Measurements from ENCODE around the gene MGST2. TPM values are rescaled to one million over a fixed set of nuclear protein-coding genes. Genes with fewer than 3 reads are reported as not detected.

Gene MGST2
- polyA plus RNA-seq, 3 donors, result 41.7 to 221 (median 153) TPM

DNA sequence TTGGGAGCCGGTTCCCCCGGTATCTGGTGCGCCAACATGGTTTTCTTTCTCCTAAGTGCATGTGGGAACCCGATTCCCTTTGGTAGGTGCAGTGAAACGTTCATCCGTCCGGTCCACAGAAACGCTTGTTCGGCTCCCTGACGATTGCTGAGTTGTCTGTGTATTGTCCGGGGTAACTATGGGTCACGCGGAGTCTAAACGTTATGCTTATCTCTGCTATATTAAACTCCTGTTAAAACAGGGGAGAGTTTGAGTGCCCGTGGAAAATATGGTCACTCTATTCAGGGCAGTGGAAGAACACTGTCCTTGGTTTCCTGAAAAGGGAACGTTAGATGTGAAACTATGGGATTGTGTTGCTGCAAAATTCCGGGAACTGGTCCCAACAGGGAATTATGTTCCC lies 32.4 kb upstream of the MGST2 start:
- H3K4me1 ChIP-seq (ENCODE audit: control insufficient read depth in 1 of 2, insufficient read depth in 2 of 2, low read length in 2 of 2), result no peaks in the 10 kb centered on the region
- WGBS (ENCODE audit: insufficient coverage), result 100% methylated on average over 3 of the region's 17 CpGs
- peaks cover 1 to 3% of the 10 kb centered on the region in 2 donors for H3K9me3 ChIP-seq (replicated peaks in 1 of 2; ENCODE audit: control insufficient read depth in 1 of 2, insufficient read depth in 1 of 2, low read length in 2 of 2)
- H3K4me2 ChIP-seq (replicated peaks; ENCODE audit: extremely low read depth, low read length, poor library complexity, severe bottlenecking), result no peak overlapping the region
- TF ChIP-seq, protein P1, sequence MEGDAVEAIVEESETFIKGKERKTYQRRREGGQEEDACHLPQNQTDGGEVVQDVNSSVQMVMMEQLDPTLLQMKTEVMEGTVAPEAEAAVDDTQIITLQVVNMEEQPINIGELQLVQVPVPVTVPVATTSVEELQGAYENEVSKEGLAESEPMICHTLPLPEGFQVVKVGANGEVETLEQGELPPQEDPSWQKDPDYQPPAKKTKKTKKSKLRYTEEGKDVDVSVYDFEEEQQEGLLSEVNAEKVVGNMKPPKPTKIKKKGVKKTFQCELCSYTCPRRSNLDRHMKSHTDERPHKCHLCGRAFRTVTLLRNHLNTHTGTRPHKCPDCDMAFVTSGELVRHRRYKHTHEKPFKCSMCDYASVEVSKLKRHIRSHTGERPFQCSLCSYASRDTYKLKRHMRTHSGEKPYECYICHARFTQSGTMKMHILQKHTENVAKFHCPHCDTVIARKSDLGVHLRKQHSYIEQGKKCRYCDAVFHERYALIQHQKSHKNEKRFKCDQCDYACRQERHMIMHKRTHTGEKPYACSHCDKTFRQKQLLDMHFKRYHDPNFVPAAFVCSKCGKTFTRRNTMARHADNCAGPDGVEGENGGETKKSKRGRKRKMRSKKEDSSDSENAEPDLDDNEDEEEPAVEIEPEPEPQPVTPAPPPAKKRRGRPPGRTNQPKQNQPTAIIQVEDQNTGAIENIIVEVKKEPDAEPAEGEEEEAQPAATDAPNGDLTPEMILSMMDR (IDR thresholded peaks at IDR 0.05), result no peak
- no peak overlapping the region for H3K4me3 Mint-ChIP-seq
- intact Hi-C loops (cut with micrococcal nuclease), result no loop called here
- H3K4me3 ChIP-seq (replicated peaks in 1 of 3; ENCODE audit: low read depth in 2 of 3, low read length in 3 of 3), result no peak overlapping the region
- H3K79me2 ChIP-seq (ENCODE audit: insufficient read depth, low read length), result no peaks in the 10 kb centered on the region
- peaks cover 5% of the 10 kb centered on the region for H3K4me1 Mint-ChIP-seq
- H2AFZ ChIP-seq (ENCODE audit: insufficient read depth, low read depth, low read length, poor library complexity, severe bottlenecking), result no peak overlapping the region
- no peaks in the 10 kb centered on the region for H4K20me1 ChIP-seq (ENCODE audit: insufficient read depth, low read length)
- no peak overlapping the region for H3K27ac ChIP-seq (ENCODE audit: low read depth in 1 of 2, low read length in 2 of 2)
- DNase-seq, result no peak
- no peak overlapping the region for H3K27ac Mint-ChIP-seq
- no peaks in the 10 kb centered on the region for H3K36me3 ChIP-seq (replicated peaks in 1 of 2; ENCODE audit: control insufficient read depth in 1 of 2, insufficient read depth in 2 of 2, low read length in 2 of 2)
- H3K27me3 Mint-ChIP-seq (ENCODE audit: low read depth in 3 of 3), result peaks cover 2 to 13% (median 7%) of the 10 kb centered on the region in 3 donors
- H3K9ac ChIP-seq (ENCODE audit: insufficient read depth, low read length, poor library complexity, severe bottlenecking), result no peak overlapping the region
- no peaks in the 10 kb centered on the region for H3K36me3 Mint-ChIP-seq
- H3K9me3 Mint-ChIP-seq, result peaks cover 2 to 16% (median 9%) of the 10 kb centered on the region in 7 donors
- H3K27me3 ChIP-seq (ENCODE audit: control insufficient read depth in 2 of 2, insufficient read depth in 2 of 2, low read length in 2 of 2), result no peaks in the 10 kb centered on the region

DNA sequence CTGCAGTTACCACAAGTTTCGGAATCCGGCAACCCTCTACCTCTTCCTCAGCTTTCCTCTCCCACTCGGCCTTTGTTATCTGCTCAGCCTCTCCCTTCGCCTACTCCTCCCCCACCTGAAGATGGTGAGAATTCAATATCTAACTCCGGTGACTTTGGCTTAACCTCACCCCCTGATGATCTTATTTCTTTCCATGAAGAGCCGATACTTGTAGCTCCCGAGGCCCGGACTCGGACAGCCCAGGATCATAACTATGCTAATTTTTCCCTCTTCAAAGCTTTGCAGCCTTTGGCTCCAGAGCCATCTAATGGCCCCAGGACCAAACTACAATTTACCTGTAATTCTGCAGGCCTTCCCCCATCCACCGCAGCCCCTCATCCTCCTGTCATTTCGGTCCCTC lies 32.0 kb upstream of the MGST2 start:
- H3K9me3 Mint-ChIP-seq, result peaks cover 4 to 21% (median 13%) of the 10 kb centered on the region in 7 donors
- Histone ChIP-seq H4K20me1 (ENCODE audit: insufficient read depth, low read length) (no peaks in the 10 kb centered on the region), H3K4me1 (ENCODE audit: control insufficient read depth in 1 of 2, insufficient read depth in 2 of 2, low read length in 2 of 2) (no peaks in the 10 kb centered on the region), H3K27ac (ENCODE audit: low read depth in 1 of 2, low read length in 2 of 2) (no peak overlapping the region), H3K4me2 (replicated peaks; ENCODE audit: extremely low read depth, low read length, poor library complexity, severe bottlenecking) (no peak overlapping the region), H3K36me3 (replicated peaks in 1 of 2; ENCODE audit: control insufficient read depth in 1 of 2, insufficient read depth in 2 of 2, low read length in 2 of 2) (no peaks in the 10 kb centered on the region), H3K27me3 (ENCODE audit: control insufficient read depth in 2 of 2, insufficient read depth in 2 of 2, low read length in 2 of 2) (no peaks in the 10 kb centered on the region), H3K9me3 (replicated peaks in 1 of 2; ENCODE audit: control insufficient read depth in 1 of 2, insufficient read depth in 1 of 2, low read length in 2 of 2) (peaks cover 4 to 6% of the 10 kb centered on the region in 2 donors), H3K9ac (ENCODE audit: insufficient read depth, low read length, poor library complexity, severe bottlenecking) (no peak overlapping the region), H3K79me2 (ENCODE audit: insufficient read depth, low read length) (no peaks in the 10 kb centered on the region), H3K4me3 (replicated peaks in 1 of 3; ENCODE audit: low read depth in 2 of 3, low read length in 3 of 3) (no peak overlapping the region), H2AFZ (ENCODE audit: insufficient read depth, low read depth, low read length, poor library complexity, severe bottlenecking) (no peak overlapping the region)
- H3K4me1 Mint-ChIP-seq, result peaks cover 5% of the 10 kb centered on the region
- peaks cover 0 to under 1% of the 10 kb centered on the region in 2 donors for H3K36me3 Mint-ChIP-seq
- peaks cover 2 to 10% (median 7%) of the 10 kb centered on the region in 3 donors for H3K27me3 Mint-ChIP-seq (ENCODE audit: low read depth in 3 of 3)
- H3K4me3 Mint-ChIP-seq, result no peak overlapping the region
- intact Hi-C loops (cut with micrococcal nuclease), result no loop called here
- 83% methylated on average over 11 of the region's 11 CpGs for WGBS (ENCODE audit: insufficient coverage)
- TF ChIP-seq, protein P1 (IDR thresholded peaks at IDR 0.05), result no peak
- no peak overlapping the region for H3K27ac Mint-ChIP-seq
- DNase-seq, result no peak

All from CD14-positive monocyte (primary cell).